ENCODE results near the gene PLCB4.

GRCh38 chr20:9287826-9288225 is 218.9 kb downstream of the PLCB4 start:
- TF ChIP-seq, protein P1, sequence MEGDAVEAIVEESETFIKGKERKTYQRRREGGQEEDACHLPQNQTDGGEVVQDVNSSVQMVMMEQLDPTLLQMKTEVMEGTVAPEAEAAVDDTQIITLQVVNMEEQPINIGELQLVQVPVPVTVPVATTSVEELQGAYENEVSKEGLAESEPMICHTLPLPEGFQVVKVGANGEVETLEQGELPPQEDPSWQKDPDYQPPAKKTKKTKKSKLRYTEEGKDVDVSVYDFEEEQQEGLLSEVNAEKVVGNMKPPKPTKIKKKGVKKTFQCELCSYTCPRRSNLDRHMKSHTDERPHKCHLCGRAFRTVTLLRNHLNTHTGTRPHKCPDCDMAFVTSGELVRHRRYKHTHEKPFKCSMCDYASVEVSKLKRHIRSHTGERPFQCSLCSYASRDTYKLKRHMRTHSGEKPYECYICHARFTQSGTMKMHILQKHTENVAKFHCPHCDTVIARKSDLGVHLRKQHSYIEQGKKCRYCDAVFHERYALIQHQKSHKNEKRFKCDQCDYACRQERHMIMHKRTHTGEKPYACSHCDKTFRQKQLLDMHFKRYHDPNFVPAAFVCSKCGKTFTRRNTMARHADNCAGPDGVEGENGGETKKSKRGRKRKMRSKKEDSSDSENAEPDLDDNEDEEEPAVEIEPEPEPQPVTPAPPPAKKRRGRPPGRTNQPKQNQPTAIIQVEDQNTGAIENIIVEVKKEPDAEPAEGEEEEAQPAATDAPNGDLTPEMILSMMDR (IDR thresholded peaks at IDR 0.05) = no peak
- no peak for TF ChIP-seq MEF2A (IDR thresholded peaks at IDR 0.05; ENCODE audit: borderline replicate concordance, low read depth)
- no peak for TF ChIP-seq EZH2phosphoT487 (IDR thresholded peaks at IDR 0.05; ENCODE audit: borderline replicate concordance, low read depth)
- no peak for TF ChIP-seq RFX5 (IDR thresholded peaks at IDR 0.05; ENCODE audit: low read length)
- no peak for TF ChIP-seq NRF1 (IDR thresholded peaks at IDR 0.05; ENCODE audit: low read depth, low read length)
- no peak for TF ChIP-seq TAF1 (IDR thresholded peaks at IDR 0.05; ENCODE audit: borderline replicate concordance, low read depth, low read length)
- no peak for TF ChIP-seq CHD2 (IDR thresholded peaks at IDR 0.05; ENCODE audit: low read length, partially characterized antibody)
- no peak for TF ChIP-seq YY1 (IDR thresholded peaks at IDR 0.05; ENCODE audit: low read depth)
- TF ChIP-seq, protein P2, sequence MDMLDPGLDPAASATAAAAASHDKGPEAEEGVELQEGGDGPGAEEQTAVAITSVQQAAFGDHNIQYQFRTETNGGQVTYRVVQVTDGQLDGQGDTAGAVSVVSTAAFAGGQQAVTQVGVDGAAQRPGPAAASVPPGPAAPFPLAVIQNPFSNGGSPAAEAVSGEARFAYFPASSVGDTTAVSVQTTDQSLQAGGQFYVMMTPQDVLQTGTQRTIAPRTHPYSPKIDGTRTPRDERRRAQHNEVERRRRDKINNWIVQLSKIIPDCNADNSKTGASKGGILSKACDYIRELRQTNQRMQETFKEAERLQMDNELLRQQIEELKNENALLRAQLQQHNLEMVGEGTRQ (IDR thresholded peaks at IDR 0.05; ENCODE audit: borderline replicate concordance, low read depth, low read length) = no peak
- no peak for TF ChIP-seq EP300 (IDR thresholded peaks at IDR 0.05; ENCODE audit: borderline replicate concordance in 1 of 2, low read depth in 1 of 2, low read length in 1 of 2)
- TF ChIP-seq ELF1 (IDR thresholded peaks at IDR 0.05) = no peak
- no peak for TF ChIP-seq RCOR1 (IDR thresholded peaks at IDR 0.05; ENCODE audit: low read length)
- TF ChIP-seq FOSL2 (IDR thresholded peaks at IDR 0.05; ENCODE audit: borderline replicate concordance, low read depth) = no peak

All from SK-N-SH (cell line).